ENCODE measurements around the gene MORC4. TPM values are rescaled to one million over a fixed set of nuclear protein-coding genes. Genes with fewer than 3 reads are reported as not detected.

The MORC4 gene
- total RNA-seq, 4 donors from 2014 or later: 15.3 to 24.6 (median 18.6) TPM

DNA sequence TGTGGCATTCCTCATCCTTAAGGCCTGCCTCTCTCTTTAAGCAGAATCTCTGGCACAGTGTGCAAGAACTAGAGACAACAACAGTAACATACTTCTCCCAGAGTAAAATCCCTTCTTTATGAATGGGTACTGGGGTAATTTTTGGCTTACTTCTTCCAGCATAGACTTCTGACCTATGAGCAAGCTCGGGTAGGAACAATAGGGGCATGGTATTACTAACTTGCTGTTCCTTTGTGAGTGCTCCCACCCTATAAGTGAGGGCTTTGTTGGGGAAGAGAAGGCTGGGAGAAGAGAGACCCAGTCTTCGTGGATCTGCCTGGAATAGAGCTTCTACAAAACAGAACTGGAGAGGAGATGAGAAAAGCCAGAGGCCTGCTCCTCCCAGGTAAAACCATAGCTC lies 49.6 kb downstream of the MORC4 start:
- WGBS, 2 donors: 75 to 95% methylated on average over 2 of the region's 2 CpGs
- Histone ChIP-seq H3K36me3 (no peaks in the 10 kb centered on the region), H3K4me3 (replicated peaks in 1 of 3) (no peak overlapping the region), H3K27me3 (no peaks in the 10 kb centered on the region), H3K27ac (no peak overlapping the region), H3K9me3 (no peaks in the 10 kb centered on the region), H3K4me1 (no peaks in the 10 kb centered on the region)
- TF ChIP-seq, protein P1, sequence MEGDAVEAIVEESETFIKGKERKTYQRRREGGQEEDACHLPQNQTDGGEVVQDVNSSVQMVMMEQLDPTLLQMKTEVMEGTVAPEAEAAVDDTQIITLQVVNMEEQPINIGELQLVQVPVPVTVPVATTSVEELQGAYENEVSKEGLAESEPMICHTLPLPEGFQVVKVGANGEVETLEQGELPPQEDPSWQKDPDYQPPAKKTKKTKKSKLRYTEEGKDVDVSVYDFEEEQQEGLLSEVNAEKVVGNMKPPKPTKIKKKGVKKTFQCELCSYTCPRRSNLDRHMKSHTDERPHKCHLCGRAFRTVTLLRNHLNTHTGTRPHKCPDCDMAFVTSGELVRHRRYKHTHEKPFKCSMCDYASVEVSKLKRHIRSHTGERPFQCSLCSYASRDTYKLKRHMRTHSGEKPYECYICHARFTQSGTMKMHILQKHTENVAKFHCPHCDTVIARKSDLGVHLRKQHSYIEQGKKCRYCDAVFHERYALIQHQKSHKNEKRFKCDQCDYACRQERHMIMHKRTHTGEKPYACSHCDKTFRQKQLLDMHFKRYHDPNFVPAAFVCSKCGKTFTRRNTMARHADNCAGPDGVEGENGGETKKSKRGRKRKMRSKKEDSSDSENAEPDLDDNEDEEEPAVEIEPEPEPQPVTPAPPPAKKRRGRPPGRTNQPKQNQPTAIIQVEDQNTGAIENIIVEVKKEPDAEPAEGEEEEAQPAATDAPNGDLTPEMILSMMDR (IDR thresholded peaks at IDR 0.05): no peak
- TF ChIP-seq POLR2A (IDR thresholded peaks at IDR 0.05): no peak
- no peak for DNase-seq
- intact Hi-C loops (cut with DNase I): loop anchor here (5.0 kb wide), 1 partner anchor 48 kb away; the partner anchor contains the start of gene RIPPLY1

DNA sequence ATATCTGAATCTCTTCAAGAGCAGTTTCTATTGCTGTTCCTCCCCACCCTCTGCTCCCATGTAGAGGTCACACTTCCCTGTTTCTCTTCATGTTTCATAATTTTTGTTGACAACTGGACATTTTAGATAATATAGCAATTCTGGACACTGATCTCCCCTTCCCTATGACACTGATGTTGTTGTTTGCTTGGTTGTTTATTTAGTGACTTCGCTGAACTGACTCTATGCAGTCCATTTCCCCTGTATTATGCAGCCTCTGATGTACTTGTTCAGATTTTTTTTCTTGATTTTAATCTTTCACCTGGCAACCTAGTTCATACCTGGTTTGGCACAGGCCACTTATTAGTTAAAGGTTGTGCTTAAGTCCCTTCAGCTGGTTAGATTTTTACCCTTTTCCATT lies 50.6 kb downstream of the MORC4 start:
- 53 to 70% methylated on average over 1 of the region's 1 CpG for WGBS, 2 donors
- H3K4me3 ChIP-seq (replicated peaks in 1 of 3): no peak overlapping the region
- TF ChIP-seq POLR2A (IDR thresholded peaks at IDR 0.05): no peak
- TF ChIP-seq, protein P1 (IDR thresholded peaks at IDR 0.05): no peak
- H3K27me3 ChIP-seq: no peaks in the 10 kb centered on the region
- DNase-seq: no peak
- intact Hi-C loops (cut with DNase I): no loop called here
- no peaks in the 10 kb centered on the region for H3K36me3 ChIP-seq
- H3K27ac ChIP-seq: no peak overlapping the region
- H3K4me1 ChIP-seq: no peaks in the 10 kb centered on the region
- H3K9me3 ChIP-seq: no peaks in the 10 kb centered on the region

DNA sequence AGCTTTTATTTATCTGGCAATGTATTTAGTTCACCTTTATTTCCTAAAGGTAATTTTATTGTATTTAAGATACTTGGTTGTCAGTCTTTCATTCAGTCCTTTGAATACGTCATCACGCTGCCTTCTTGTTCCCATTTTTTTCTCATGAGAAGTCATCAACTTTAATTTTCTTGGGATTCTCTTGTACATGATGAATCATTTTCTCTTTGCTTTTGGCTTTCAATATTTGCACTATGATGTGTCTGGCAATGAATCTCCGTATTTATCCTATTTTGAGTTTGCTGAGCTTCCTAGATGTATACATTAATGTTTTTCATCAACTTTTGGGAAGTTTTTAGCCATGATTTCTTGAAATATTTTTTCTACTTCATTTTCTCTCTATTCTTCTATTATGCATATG lies 51.4 kb downstream of the MORC4 start:
- intact Hi-C loops (cut with DNase I): no loop called here
- Histone ChIP-seq H3K4me1 (no peaks in the 10 kb centered on the region), H3K36me3 (no peaks in the 10 kb centered on the region), H3K27ac (no peak overlapping the region), H3K9me3 (no peaks in the 10 kb centered on the region), H3K27me3 (no peaks in the 10 kb centered on the region), H3K4me3 (replicated peaks in 1 of 3) (no peak overlapping the region)
- 92 to 98% methylated on average over 3 of the region's 3 CpGs for WGBS, 2 donors
- TF ChIP-seq POLR2A (IDR thresholded peaks at IDR 0.05): no peak
- TF ChIP-seq, protein P1 (IDR thresholded peaks at IDR 0.05): no peak
- DNase-seq: no peak

DNA sequence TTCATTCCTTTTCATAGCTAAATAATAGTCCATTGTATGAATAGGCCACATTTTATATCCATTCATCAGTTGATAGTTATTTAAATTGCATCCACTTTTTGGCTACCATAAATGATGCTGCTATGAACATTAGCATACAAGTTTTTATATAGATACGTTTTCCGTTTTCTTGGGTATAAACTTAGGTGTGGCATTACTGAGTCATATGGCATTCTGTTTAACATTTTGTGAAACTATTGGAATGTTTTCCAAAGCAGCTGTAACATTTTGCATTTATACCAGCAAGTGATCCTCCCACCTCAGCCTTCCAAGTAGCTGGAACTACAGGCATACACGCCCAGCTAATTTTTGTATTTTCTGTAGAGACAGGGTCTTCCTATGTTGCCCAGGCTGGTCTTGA lies 53.5 kb downstream of the MORC4 start:
- DNase-seq: no peak
- H3K36me3 ChIP-seq: no peaks in the 10 kb centered on the region
- TF ChIP-seq, protein P1 (IDR thresholded peaks at IDR 0.05): no peak
- TF ChIP-seq POLR2A (IDR thresholded peaks at IDR 0.05): no peak
- H3K9me3 ChIP-seq: no peaks in the 10 kb centered on the region
- no peaks in the 10 kb centered on the region for H3K4me1 ChIP-seq
- no peaks in the 10 kb centered on the region for H3K27me3 ChIP-seq
- WGBS, 2 donors: 92 to 97% methylated on average over 3 of the region's 3 CpGs
- intact Hi-C loops (cut with DNase I): no loop called here
- H3K4me3 ChIP-seq (replicated peaks in 1 of 3): no peak overlapping the region
- H3K27ac ChIP-seq: no peak overlapping the region

DNA sequence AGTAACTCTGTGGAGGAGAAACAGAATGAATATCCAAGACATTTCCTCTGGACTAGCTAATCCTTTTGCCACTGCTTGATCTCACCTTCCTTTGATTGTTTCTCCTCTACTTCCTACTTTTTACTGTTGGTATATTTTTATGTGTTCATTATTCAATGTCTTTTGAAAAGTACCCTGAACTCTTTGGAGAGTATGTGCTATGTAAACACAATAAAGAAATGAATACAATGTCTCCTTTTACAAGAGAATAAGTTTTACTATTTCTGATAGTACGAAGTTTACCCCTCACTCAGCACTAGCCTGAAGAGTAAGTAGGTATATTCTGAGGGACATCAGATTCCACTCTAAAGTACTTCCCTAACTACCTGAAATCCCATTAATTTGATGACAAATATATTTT lies 59.9 kb downstream of the MORC4 start:
- WGBS, 2 donors: 96% methylated on average over 1 of the region's 1 CpG
- H3K4me3 ChIP-seq (replicated peaks in 1 of 3): no peak overlapping the region
- intact Hi-C loops (cut with DNase I): no loop called here
- no peaks in the 10 kb centered on the region for H3K36me3 ChIP-seq
- TF ChIP-seq, protein P1 (IDR thresholded peaks at IDR 0.05): no peak
- no peak for TF ChIP-seq POLR2A (IDR thresholded peaks at IDR 0.05)
- no peaks in the 10 kb centered on the region for H3K4me1 ChIP-seq
- H3K27ac ChIP-seq: no peak overlapping the region
- no peaks in the 10 kb centered on the region for H3K27me3 ChIP-seq
- DNase-seq: no peak
- no peaks in the 10 kb centered on the region for H3K9me3 ChIP-seq

Data from thyroid gland (tissue), 4 donors.